SH-SY5Y (cell line): ENCODE data around the gene GIT1.

Experiments
- GATA2 ChIP-seq: IDR thresholded peaks from 2 replicates; pipeline ENCODE4 v1.6.1; 2011; ENCODE audit warnings: mild to moderate bottlenecking, low read depth, low read length
- GATA3 ChIP-seq: IDR thresholded peaks from 2 replicates; pipeline ENCODE4 v1.6.1; 2011; ENCODE audit warnings: low read depth, mild to moderate bottlenecking, low read length, moderate library complexity

GIT1 gene

DNA sequence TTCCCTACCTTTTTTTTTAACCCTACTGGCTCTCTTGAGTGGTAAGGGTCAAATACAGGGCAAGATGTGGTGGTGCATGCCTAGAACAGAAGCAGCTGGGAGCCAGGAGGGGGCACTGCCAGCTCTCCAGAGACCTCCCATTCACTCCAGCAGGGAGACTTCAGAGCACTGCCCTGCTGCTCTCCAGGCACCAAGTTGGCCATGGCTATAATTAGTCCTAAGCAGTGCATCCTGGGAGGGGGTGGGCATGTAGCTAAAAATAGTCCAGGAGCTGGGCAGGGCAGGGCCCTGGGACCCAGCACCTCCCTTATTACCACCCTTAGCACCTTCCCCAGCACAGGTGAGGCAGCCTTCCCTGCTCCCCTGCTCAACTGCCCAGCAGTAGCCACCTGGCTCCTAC is 29.8 kb upstream of the GIT1 start:
- TF ChIP-seq GATA2 (no peak), GATA3 (no peak)

GRCh38 chr17:29618272-29619065 is 29.0 kb upstream of the GIT1 start:
- TF ChIP-seq GATA3 (no peak), GATA2 (no peak)

GRCh38 chr17:29617481-29618271 is 28.2 kb upstream of the GIT1 start:
- TF ChIP-seq GATA2 (no peak), GATA3 (no peak)

DNA sequence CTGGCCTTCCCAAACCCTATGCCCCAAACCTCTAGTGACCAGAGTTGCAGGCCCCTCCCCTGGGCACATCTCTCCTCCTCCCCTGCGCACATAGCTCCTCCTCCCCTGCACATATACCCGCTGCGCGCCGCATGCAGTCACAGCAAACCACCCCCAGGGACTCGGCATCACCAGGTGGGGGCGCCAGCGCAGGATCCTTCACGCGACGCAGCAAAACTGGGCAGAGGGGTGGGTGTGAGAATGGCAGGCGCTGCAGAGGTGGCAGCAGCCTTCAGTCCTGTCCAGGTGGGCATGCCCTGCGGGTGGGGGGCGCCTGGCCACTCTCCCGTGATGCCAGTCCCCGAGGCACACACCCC is 27.7 kb upstream of the GIT1 start:
- TF ChIP-seq GATA2 (no peak), GATA3 (no peak)

DNA sequence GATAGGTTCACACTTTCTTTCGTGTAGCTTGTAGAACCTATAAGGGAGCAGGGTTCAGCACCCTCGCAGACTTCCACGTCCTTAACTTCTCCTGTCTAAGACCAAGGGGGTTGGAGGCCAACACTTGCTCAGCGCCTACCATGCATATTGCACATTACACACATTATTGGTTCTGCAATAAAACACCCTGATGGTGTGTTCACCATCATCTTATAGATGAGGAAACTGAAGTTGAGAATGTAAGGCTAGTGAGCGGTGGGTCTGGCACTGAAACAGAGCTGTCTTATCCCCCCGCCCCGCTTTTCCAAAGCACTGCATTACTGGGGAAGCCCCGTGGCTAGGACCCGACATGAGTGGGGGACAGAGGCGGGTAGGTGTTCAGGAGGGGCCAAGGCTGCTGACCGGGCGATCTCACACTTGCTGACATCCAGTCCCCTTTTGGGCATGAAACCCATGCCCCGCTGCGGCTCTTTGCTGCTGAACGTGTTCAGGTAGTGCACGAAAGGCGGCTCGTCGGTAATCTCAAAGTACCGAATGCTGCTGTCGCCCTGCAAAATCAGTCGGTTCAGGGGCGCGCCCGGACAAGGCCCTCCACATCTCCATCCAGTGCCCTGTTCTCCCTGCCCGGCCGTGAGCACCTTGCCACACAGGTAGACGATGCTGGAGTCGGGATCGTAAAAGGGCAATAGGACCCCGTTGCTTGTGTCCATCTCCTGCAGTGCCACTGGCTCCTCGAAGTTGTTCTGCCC is 27.0 kb upstream of the GIT1 start:
- TF ChIP-seq GATA2 (no peak), GATA3 (no peak)

GRCh38 chr17:29615492-29616299 is 26.2 kb upstream of the GIT1 start:
- TF ChIP-seq GATA2, result no peak
- no peak for TF ChIP-seq GATA3

GRCh38 chr17:29615048-29615385 is 25.6 kb upstream of the GIT1 start:
- TF ChIP-seq GATA2 (no peak), GATA3 (no peak)

- TF ChIP-seq GATA2 (no peak), GATA3 (no peak)
Measured at GRCh38 chr17:29614349-29615047, 25.1 kb upstream of the GIT1 start.

GRCh38 chr17:29613856-29614255 is 24.4 kb upstream of the GIT1 start:
- TF ChIP-seq GATA2, result no peak
- no peak for TF ChIP-seq GATA3

GRCh38 chr17:29613352-29613837 is 23.9 kb upstream of the GIT1 start:
- TF ChIP-seq GATA3 (no peak), GATA2 (no peak)

DNA sequence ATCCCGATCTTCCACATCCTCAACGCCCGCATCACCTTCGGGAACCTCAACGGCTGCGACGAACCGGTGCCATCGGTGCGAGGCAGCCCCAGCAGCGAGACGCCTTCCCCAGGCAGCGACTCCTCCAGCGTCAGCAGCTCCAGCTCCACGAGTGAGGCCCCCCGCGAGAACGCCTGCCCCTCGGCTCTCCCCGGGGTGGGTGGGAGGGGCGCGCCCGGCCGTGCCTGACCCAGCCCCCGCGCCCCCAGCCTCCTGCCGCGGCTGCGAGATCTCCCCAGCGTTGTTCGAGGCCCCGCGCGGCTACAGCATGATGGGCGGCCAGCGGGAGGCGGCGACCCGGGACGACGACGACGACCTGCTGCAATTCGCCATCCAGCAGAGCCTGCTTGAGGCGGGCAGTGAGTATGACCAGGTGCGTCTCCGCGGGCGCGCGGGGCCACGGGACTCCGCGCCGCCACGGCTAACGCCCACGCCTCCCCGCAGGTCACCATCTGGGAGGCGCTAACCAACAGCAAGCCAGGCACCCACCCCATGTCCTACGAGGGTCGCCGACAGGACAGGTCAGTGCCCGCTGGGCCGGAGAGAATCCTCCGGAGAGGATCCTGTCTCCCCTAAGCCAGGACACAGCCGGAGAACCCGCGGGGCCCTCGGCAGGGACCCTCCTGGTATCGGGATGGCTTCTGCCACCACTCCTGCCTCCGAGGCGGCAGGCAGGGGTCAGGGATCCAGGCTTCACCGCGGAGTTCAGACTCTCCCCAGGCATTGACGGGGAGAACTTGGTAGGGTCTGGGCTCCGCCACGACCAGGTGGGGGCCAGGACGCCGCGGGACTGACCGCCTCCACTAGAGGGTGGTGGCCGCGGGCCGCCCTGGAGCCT is 23.2 kb upstream of the GIT1 start:
- no peak for TF ChIP-seq GATA2
- no peak for TF ChIP-seq GATA3

DNA sequence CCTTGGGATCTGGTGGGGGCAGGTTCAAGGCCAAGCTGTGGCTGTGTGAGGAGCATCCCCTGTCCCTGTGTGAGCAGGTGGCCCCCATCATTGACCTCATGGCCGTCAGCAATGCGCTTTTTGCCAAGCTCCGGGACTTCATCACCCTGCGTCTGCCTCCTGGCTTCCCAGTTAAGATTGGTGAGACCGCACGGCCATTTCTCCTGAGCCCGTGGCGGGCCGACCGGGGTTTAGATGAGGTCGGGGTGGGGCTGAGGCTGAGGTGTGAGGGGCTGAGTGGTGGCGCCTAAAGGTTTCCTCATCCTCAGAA is 22.6 kb upstream of the GIT1 start:
- TF ChIP-seq GATA2 (no peak), GATA3 (no peak)
